K562 (cell line): Measurements from ENCODE around the gene CLTB. TPM values are rescaled to one million over a fixed set of nuclear protein-coding genes. Genes with fewer than 3 reads are reported as not detected.

Experiments
- ATF4 ChIP-seq: fragments of 450-650 bp; formaldehyde crosslinking; IDR thresholded peaks from 2 replicates; pipeline ENCODE4 v1.4.0; 2022; ENCODE audit warnings: mild to moderate bottlenecking, moderate library complexity
- E2F3 ChIP-seq: fragments of 250-450 bp; sonication (Bioruptor Pico); IDR thresholded peaks from 2 replicates; pipeline ENCODE4 v1.4.0; 2020; ENCODE audit warnings: mild to moderate bottlenecking
- ETS1 ChIP-seq: conservative IDR thresholded peaks from 2 replicates; pipeline ENCODE4 v1.6.1; 2011; ENCODE audit warnings: low read depth, mild to moderate bottlenecking, low read length; ENCODE audit not compliant: control insufficient read depth
- FOSL1 ChIP-seq: fragments of 200-800 bp; sonication (Bioruptor generic); conservative IDR thresholded peaks from 2 replicates; pipeline ENCODE4 v1.6.1; 2016; ENCODE audit warnings: missing genetic modification characterization, missing compliant biosample characterization
- GABPA ChIP-seq: fragments of 200-800 bp; sonication (Bioruptor generic); conservative IDR thresholded peaks from 2 replicates; pipeline ENCODE4 v1.6.1; 2016; ENCODE audit warnings: low read depth, missing genetic modification characterization, missing compliant biosample characterization
- HDAC6 ChIP-seq: IDR thresholded peaks from 2 replicates; pipeline ENCODE4 v1.6.1; 2012; ENCODE audit warnings: low read depth, mild to moderate bottlenecking, control low read depth, inconsistent platforms, low read length, moderate library complexity
- KAT2B ChIP-seq: IDR thresholded peaks from one replicate; pipeline ENCODE4 v1.6.1; 2012; ENCODE audit warnings: low read depth, mild to moderate bottlenecking, control low read depth, inconsistent platforms, low read length, moderate library complexity
- KLF10 ChIP-seq: fragments of 250-450 bp; sonication (Bioruptor Pico); IDR thresholded peaks from 2 replicates; pipeline ENCODE4 v1.6.1; 2021; ENCODE audit warnings: matching md5 sums
- NCOA2 ChIP-seq, 2 experiments: fragments of 450-650 bp; IDR thresholded peaks; 2 replicates each; pipeline ENCODE4 v1.6.1; 2018; ENCODE audit warnings: mild to moderate bottlenecking in 2 of 2, moderate library complexity in 1 of 2; ENCODE audit not compliant: partially characterized antibody in 2 of 2
- NCOR1 ChIP-seq: fragments of 450-650 bp; IDR thresholded peaks from 2 replicates; pipeline ENCODE4 v1.6.1; 2016; ENCODE audit warnings: mild to moderate bottlenecking, moderate library complexity
- NR3C1 ChIP-seq: sonication (generic); formaldehyde crosslinking; IDR thresholded peaks from 2 replicates; pipeline ENCODE4 v1.8.1; 2022; ENCODE audit warnings: missing genetic modification reagents
- NUFIP1 ChIP-seq: fragments of 450-650 bp; IDR thresholded peaks from 2 replicates; pipeline ENCODE4 v1.6.1; 2018; ENCODE audit not compliant: partially characterized antibody
- SMARCE1 ChIP-seq: fragments of 450-650 bp; IDR thresholded peaks from 2 replicates; pipeline ENCODE4 v1.7.1; 2016; ENCODE audit warnings: mild to moderate bottlenecking
- SMC3 ChIP-seq: conservative IDR thresholded peaks from 2 replicates; pipeline ENCODE4 v1.6.1; 2011; ENCODE audit warnings: low read depth, low read length, improper control_type of control experiment; ENCODE audit not compliant: insufficient read depth
- SRSF3 ChIP-seq: fragments of 200-400 bp; formaldehyde crosslinking; IDR thresholded peaks from 2 replicates; pipeline ENCODE4 v1.6.1; 2016; ENCODE audit warnings: mild to moderate bottlenecking, low read length, moderate library complexity; ENCODE audit not compliant: insufficient read depth
- TCF15 ChIP-seq: fragments of 250-450 bp; sonication (Bioruptor Pico); IDR thresholded peaks from 2 replicates; pipeline ENCODE4 v1.8.0; 2022; ENCODE audit warnings: moderate library complexity, mild to moderate bottlenecking, inconsistent platforms
- TCF7 ChIP-seq: sonication (generic); IDR thresholded peaks from 2 replicates; pipeline ENCODE4 v1.6.1; 2016; ENCODE audit warnings: antibody characterized with exemption, borderline replicate concordance
- TRIM25 ChIP-seq: fragments of 450-650 bp; IDR thresholded peaks from 2 replicates; pipeline ENCODE4 v1.7.0; 2016; ENCODE audit warnings: borderline replicate concordance
- ZBTB34 ChIP-seq: fragments of 250-450 bp; sonication (Bioruptor Pico); IDR thresholded peaks from 2 replicates; pipeline ENCODE4 v1.8.0; 2021; ENCODE audit warnings: mild to moderate bottlenecking, moderate library complexity
- ZFP36 ChIP-seq: fragments of 150-350 bp; IDR thresholded peaks from 2 replicates; pipeline ENCODE4 v1.6.1; 2018; ENCODE audit warnings: low read length, low read depth; ENCODE audit not compliant: partially characterized antibody
- ZNF707 ChIP-seq: fragments of 250-450 bp; sonication (Bioruptor Pico); conservative IDR thresholded peaks from 2 replicates; pipeline ENCODE4 v1.8.0; 2022; ENCODE audit warnings: inconsistent platforms, mild to moderate bottlenecking, moderate library complexity
- ZNF717 ChIP-seq: fragments of 250-450 bp; sonication (Bioruptor Pico); IDR thresholded peaks from 2 replicates; pipeline ENCODE4 v1.5.0; 2021
- polyA plus RNA-seq, 8 experiments: library from polyadenylated mRNA; depleted of rRNA in 4 of 8; stranded (reverse) in 5 of 8; unstranded in 3 of 8; fragments of >200 nt; fragmentation: Nextera tagmentation in 2 of 8; fragmentation: Illumina TruSeq in 1 of 8; extraction: Ambion mirVana in 2 of 8; extraction: Trizol in 1 of 8; gene quantifications; 2 replicates each; pipeline versions ENCODE4 v1.2.1 to v1.2.3, GENCODE V29; 2011 to 2014; ENCODE audit warnings: inconsistent platforms in 1 of 8, missing spikeins in 1 of 8
- total RNA-seq, 7 experiments: library from RNA; depleted of rRNA in 6 of 7; stranded (reverse); fragments of >200 nt in 6 of 7; fragmentation: Illumina TruSeq in 2 of 7; extraction: Trizol in 2 of 7; gene quantifications; 2 replicates each; pipeline versions ENCODE4 v1.2.1 to v1.2.3, GENCODE V29; 2011 to 2021; ENCODE audit warnings: low replicate concordance in 1 of 7

CLTB gene
- total and polyA plus RNA-seq, 9 of the 15 experiments (the other 6 are each of a cell fraction or from before 2014, with no cell fraction given), result 1.8 to 117 (median 39.0) TPM

- TF ChIP-seq TRIM25 (no peak), ZFP36 (no peak), ETS1 (peak; percentile 13; the same call in 1 of the 2 replicates), SMARCE1 (no peak), ZBTB34 (CRISPR knock-in tag) (no peak), FOSL1 (tag) (peak; percentile 53), ATF4 (no peak), SRSF3 (no peak), HDAC6 (no peak), NCOR1 (no peak), SMC3 (peak; percentile 95), KAT2B (no peak), TCF7 (no peak), KLF10 (CRISPR knock-in tag) (no peak), E2F3 (CRISPR knock-in tag) (peak; percentile 79), NUFIP1 (no peak), NR3C1 (0 out of 2 replicates have a peak, but pooled peaks have one; percentile 43), GABPA (peak; percentile 68), NCOA2 (IDR thresholded peaks at IDR 0.05; ENCODE audit: partially characterized antibody in 2 of 2) (no peak), ZNF717 (CRISPR knock-in tag) (no peak), ZNF707 (CRISPR knock-in tag) (no peak), TCF15 (CRISPR knock-in tag) (no peak)
These were observed at the start of gene CLTB (continued) for GRCh38 chr5:176415952-176416924.
